ENCODE results near the gene RASGEF1C. TPM values are rescaled to one million over a fixed set of nuclear protein-coding genes. Genes with fewer than 3 reads are reported as not detected.

Gene RASGEF1C
- total RNA-seq, 2 experiments from 2014 or later, result not detected

DNA sequence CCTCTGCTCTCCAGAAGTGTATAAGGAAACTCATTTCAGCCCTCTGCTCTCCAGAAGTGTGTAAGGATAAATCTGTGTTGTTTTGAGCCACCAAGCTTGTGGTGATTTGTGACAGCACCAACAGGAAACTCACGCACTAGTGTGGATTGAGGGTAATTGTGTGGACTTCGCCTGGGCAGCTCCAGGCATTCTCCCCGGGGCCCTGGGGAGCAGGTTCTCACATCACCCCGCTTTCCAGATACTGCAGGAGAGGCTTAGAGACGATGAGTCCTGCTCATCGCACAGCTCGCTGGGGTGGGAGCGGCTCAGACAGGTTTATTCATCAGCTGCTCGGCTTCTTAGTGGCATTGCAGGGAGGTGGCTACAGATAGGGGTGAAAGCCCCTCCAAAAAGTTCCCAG lies 99.1 kb downstream of the RASGEF1C start:
- Mint-ChIP-seq H3K27me3 (peaks cover 3% of the 10 kb centered on the region), H3K4me3 (no peak overlapping the region), H3K36me3 (ENCODE audit: low read depth) (no peaks in the 10 kb centered on the region), H3K9me3 (peaks cover 8% of the 10 kb centered on the region), H3K27ac (no peak overlapping the region), H3K4me1 (ENCODE audit: low read depth) (no peaks in the 10 kb centered on the region)
- TF ChIP-seq, protein P1, sequence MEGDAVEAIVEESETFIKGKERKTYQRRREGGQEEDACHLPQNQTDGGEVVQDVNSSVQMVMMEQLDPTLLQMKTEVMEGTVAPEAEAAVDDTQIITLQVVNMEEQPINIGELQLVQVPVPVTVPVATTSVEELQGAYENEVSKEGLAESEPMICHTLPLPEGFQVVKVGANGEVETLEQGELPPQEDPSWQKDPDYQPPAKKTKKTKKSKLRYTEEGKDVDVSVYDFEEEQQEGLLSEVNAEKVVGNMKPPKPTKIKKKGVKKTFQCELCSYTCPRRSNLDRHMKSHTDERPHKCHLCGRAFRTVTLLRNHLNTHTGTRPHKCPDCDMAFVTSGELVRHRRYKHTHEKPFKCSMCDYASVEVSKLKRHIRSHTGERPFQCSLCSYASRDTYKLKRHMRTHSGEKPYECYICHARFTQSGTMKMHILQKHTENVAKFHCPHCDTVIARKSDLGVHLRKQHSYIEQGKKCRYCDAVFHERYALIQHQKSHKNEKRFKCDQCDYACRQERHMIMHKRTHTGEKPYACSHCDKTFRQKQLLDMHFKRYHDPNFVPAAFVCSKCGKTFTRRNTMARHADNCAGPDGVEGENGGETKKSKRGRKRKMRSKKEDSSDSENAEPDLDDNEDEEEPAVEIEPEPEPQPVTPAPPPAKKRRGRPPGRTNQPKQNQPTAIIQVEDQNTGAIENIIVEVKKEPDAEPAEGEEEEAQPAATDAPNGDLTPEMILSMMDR (IDR thresholded peaks at IDR 0.05), result no peak
- Histone ChIP-seq H3K27me3 (ENCODE audit: control insufficient read depth in 1 of 2, insufficient read depth in 2 of 2, low read length in 2 of 2) (peaks cover 0 to 2% of the 10 kb centered on the region in 2 experiments), H3K27ac (ENCODE audit: low read depth in 1 of 2, low read length in 2 of 2) (no peak overlapping the region), H3K4me1 (ENCODE audit: insufficient read depth, low read length) (no peaks in the 10 kb centered on the region), H3K36me3 (ENCODE audit: insufficient read depth, low read length) (no peaks in the 10 kb centered on the region), H3K4me3 (ENCODE audit: low read length) (no peak overlapping the region), H3K9me3 (ENCODE audit: control insufficient read depth in 1 of 2, insufficient read depth in 1 of 2, low read length in 2 of 2) (peaks cover 0 to 27% of the 10 kb centered on the region in 2 experiments)
- CTCF ChIA-PET, result no interaction called here
- POLR2A ChIA-PET, result no interaction called here
- DNase-seq, result peak in 1 of 14 experiments; percentile 15
- intact Hi-C loops (cut with DNase I, micrococcal nuclease), result no loop called here
- no peak for ATAC-seq (ENCODE audit: poor library complexity)

DNA sequence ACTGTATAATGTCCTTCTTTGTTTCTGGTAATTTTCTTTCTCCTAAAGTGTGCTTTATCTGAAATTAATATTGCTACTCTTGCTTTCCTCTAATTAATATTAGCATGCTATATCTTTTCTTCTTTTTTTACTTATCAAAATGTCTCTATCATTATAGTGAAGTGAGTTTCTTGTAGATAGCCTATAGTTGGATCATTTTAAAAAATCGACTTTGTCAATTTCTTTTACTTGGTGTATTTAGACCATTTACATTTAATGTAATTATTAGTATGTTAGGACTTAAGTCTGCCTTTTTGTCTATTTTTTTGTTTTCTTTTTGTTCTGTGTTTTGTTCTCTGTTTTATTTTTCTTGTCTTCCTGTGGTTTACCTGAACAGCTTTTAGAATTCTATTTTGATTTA lies 102.0 kb downstream of the RASGEF1C start:
- Histone ChIP-seq H3K9me3 (ENCODE audit: control insufficient read depth in 1 of 2, insufficient read depth in 1 of 2, low read length in 2 of 2) (peaks cover 0 to 27% of the 10 kb centered on the region in 2 experiments), H3K36me3 (ENCODE audit: insufficient read depth, low read length) (no peaks in the 10 kb centered on the region), H3K4me1 (ENCODE audit: insufficient read depth, low read length) (no peaks in the 10 kb centered on the region), H3K27me3 (ENCODE audit: control insufficient read depth in 1 of 2, insufficient read depth in 2 of 2, low read length in 2 of 2) (peaks cover 2 to 4% of the 10 kb centered on the region in 2 experiments), H3K4me3 (ENCODE audit: low read length) (no peak overlapping the region), H3K27ac (ENCODE audit: low read depth in 1 of 2, low read length in 2 of 2) (no peak overlapping the region)
- DNase-seq (no peak), ATAC-seq (ENCODE audit: poor library complexity) (no peak)
- Mint-ChIP-seq H3K4me1 (ENCODE audit: low read depth) (no peaks in the 10 kb centered on the region), H3K27ac (no peak overlapping the region), H3K27me3 (peaks cover 3% of the 10 kb centered on the region), H3K4me3 (no peak overlapping the region), H3K36me3 (ENCODE audit: low read depth) (no peaks in the 10 kb centered on the region), H3K9me3 (peaks cover 8% of the 10 kb centered on the region)
- ChIA-PET CTCF (no interaction called here), POLR2A (no interaction called here)
- TF ChIP-seq, protein P1 (IDR thresholded peaks at IDR 0.05), result no peak
- intact Hi-C loops (cut with DNase I, micrococcal nuclease), result no loop called here

DNA sequence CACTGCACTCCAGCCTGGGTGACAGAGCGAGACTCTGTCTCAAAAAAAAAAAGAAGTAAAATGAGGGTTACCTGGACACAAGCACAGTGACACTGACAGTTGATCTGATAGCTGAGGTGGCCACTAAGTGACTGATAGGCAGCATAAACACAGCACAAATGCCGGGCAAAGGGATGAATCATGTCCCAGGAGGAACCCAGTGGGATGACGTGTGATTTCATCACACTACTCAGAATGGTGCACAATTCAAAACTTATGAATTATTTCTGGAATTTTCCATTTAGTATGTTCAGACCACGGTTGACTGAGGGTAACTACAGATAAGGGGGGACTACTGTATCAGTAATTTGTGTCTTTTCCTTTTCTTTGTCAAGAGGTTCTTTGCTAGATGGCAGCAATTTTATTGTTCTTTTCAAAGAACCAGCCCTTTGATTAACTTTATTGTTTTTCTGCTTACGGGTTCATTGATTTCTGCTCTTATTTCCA lies 103.1 kb downstream of the RASGEF1C start:
- TF ChIP-seq, protein P1 (IDR thresholded peaks at IDR 0.05), result no peak
- ATAC-seq (ENCODE audit: poor library complexity) (no peak), DNase-seq (peak in 1 of 14 experiments; percentile 5)
- no peak overlapping the region for H3K27ac Mint-ChIP-seq
- Histone ChIP-seq H3K27me3 (ENCODE audit: control insufficient read depth in 1 of 2, insufficient read depth in 2 of 2, low read length in 2 of 2) (peaks cover 2 to 4% of the 10 kb centered on the region in 2 experiments), H3K27ac (ENCODE audit: low read depth in 1 of 2, low read length in 2 of 2) (no peak overlapping the region), H3K4me1 (ENCODE audit: insufficient read depth, low read length) (no peaks in the 10 kb centered on the region), H3K9me3 (ENCODE audit: control insufficient read depth in 1 of 2, insufficient read depth in 1 of 2, low read length in 2 of 2) (peaks cover 0 to 27% of the 10 kb centered on the region in 2 experiments), H3K36me3 (ENCODE audit: insufficient read depth, low read length) (no peaks in the 10 kb centered on the region), H3K4me3 (ENCODE audit: low read length) (no peak overlapping the region)
- CTCF ChIA-PET, result no interaction called here
- H3K4me3 Mint-ChIP-seq, result no peak overlapping the region
- no peaks in the 10 kb centered on the region for H3K4me1 Mint-ChIP-seq (ENCODE audit: low read depth)
- peaks cover 8% of the 10 kb centered on the region for H3K9me3 Mint-ChIP-seq
- intact Hi-C loops (cut with DNase I, micrococcal nuclease), result no loop called here
- POLR2A ChIA-PET, result no interaction called here
- peaks cover 3% of the 10 kb centered on the region for H3K27me3 Mint-ChIP-seq
- H3K36me3 Mint-ChIP-seq (ENCODE audit: low read depth), result no peaks in the 10 kb centered on the region
